IPS-20b (cell line): ENCODE measurements around the gene PHF21B.

Source experiments
- H3K27ac ChIP-seq: one replicate; pipeline ENCODE4 v1.5.1; 2013; ENCODE audit warnings: low read length
- H3K27me3 ChIP-seq: 2 replicates; pipeline ENCODE4 v1.6.1; 2013; ENCODE audit warnings: mild to moderate bottlenecking, low read length, inconsistent platforms; ENCODE audit not compliant: insufficient read depth
- H3K36me3 ChIP-seq: 2 replicates; pipeline ENCODE4 v1.6.1; 2013; ENCODE audit warnings: low read depth, mild to moderate bottlenecking, inconsistent platforms, low read length, moderate library complexity; ENCODE audit not compliant: insufficient read depth
- H3K4me1 ChIP-seq: 2 replicates; pipeline ENCODE4 v1.6.1; 2013; ENCODE audit warnings: mild to moderate bottlenecking, control low read depth, inconsistent platforms, low read length, moderate library complexity; ENCODE audit not compliant: insufficient read depth
- H3K4me3 ChIP-seq: 2 replicates; pipeline ENCODE4 v1.5.1; 2013; ENCODE audit warnings: mild to moderate bottlenecking, low read length, inconsistent platforms
- H3K9ac ChIP-seq: 2 replicates; pipeline ENCODE4 v1.6.1; 2013; ENCODE audit warnings: low read depth, mild to moderate bottlenecking, inconsistent platforms, low read length, moderate library complexity
- H3K9me3 ChIP-seq: 2 replicates; pipeline ENCODE4 v1.6.1; 2013; ENCODE audit warnings: mild to moderate bottlenecking, low read depth, low read length, inconsistent platforms; ENCODE audit not compliant: insufficient read depth

The PHF21B gene

GRCh38 chr22:45013138-45013537 is 3.3 kb upstream of the PHF21B start:
- Histone ChIP-seq H3K9me3 (no peaks in the 10 kb centered on the region), H3K27ac (no peak overlapping the region), H3K36me3 (no peaks in the 10 kb centered on the region), H3K27me3 (peaks cover 11% of the 10 kb centered on the region), H3K4me3 (no peak overlapping the region), H3K4me1 (peaks cover 12% of the 10 kb centered on the region; the same call in 1 of the 2 replicates), H3K9ac (no peak overlapping the region)

DNA sequence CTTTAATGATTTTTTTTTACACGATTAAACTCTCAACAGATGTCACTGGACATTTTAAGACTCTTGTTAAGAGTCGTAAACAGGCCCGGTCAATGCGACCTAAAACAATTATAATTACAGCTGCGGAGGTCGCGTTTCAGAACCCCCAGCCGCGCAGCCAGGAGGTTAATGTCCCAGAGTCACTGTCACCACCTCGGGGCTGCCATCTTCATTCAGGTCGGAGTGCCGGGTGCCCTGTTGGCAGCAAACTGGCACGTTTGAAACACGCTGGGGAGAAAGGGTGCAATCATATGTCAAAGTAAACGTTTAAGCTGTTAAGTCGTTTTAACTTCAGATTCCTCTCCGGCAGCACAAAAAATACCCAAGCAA is 711 bp upstream of the PHF21B start:
- Histone ChIP-seq H3K4me1 (peaks cover 18% of the 10 kb centered on the region; the same call in 1 of the 2 replicates), H3K9ac (peak overlapping the region; percentile 87), H3K36me3 (peaks cover 2% of the 10 kb centered on the region; the same call in 1 of the 2 replicates), H3K27me3 (peaks cover 11% of the 10 kb centered on the region), H3K4me3 (peak overlapping the region; percentile 88), H3K27ac (peak overlapping the region; percentile 16), H3K9me3 (no peaks in the 10 kb centered on the region)

DNA sequence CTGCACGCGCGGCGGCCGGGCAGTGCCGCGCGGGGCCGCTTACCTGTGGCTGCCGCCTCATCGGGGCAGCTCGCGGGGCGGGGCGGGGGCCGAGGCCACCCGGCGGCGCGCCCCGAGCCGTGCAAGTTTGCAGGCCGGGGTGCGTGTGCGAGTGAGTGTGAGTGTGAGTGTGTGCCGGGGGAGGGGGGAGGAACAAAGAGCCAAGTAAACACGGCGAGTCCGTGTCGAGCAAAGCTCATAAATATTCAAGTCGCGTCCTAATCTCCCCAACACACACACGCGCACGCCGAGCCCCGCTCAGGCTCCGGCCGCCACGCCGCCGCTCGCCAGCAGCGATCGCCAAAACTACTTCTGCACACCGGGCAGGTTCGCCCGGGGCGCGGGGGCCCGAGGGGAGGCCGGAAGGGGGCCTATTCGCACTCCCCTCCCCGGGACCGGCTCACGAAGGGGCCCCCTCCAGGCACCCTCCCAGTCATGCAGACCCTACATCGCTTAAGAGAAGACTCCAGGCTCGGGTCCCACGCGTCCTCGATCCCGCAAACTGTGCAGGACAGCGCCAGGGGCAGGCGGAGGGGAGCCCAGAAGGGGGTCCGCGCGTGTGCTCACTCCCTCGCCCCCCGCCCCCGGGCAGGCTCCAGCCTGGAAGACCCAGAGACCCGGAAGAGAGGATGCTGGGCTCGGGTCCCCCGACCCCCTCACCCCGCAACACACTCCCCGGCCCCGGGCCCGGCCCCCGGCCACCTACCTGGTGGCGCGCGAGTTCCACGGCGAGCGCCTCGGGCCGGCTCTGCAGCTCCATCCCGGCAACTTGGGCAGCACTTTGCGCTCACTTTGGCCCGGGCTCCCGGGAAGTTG is 827 bp downstream of the PHF21B start:
- Histone ChIP-seq H3K27me3 (peaks cover 11% of the 10 kb centered on the region), H3K4me3 (peak overlapping the region; percentile 83), H3K9ac (peak overlapping the region; percentile 90; the same call in 1 of the 2 replicates), H3K27ac (peak overlapping the region; percentile 45), H3K9me3 (no peaks in the 10 kb centered on the region), H3K4me1 (peaks cover 15% of the 10 kb centered on the region; the same call in 1 of the 2 replicates), H3K36me3 (peaks cover 17% of the 10 kb centered on the region)

GRCh38 chr22:45008186-45008681 is 1.6 kb downstream of the PHF21B start:
- Histone ChIP-seq H3K4me3 (peak overlapping the region; percentile 83; the same call in 1 of the 2 replicates), H3K9ac (peak overlapping the region; percentile 86), H3K27ac (peak overlapping the region; percentile 74), H3K9me3 (no peaks in the 10 kb centered on the region), H3K4me1 (peaks cover 19% of the 10 kb centered on the region; the same call in 1 of the 2 replicates), H3K36me3 (peaks cover 23% of the 10 kb centered on the region), H3K27me3 (peaks cover 11% of the 10 kb centered on the region)

GRCh38 chr22:45007391-45008185 is 2.2 kb downstream of the PHF21B start:
- H3K4me3 ChIP-seq, result peak overlapping the region; percentile 83; the same call in 1 of the 2 replicates
- no peaks in the 10 kb centered on the region for H3K9me3 ChIP-seq
- H3K9ac ChIP-seq, result peak overlapping the region; percentile 92; the same call in 1 of the 2 replicates
- H3K27ac ChIP-seq, result peak overlapping the region; percentile 74
- H3K4me1 ChIP-seq, result peaks cover 19% of the 10 kb centered on the region; the same call in 1 of the 2 replicates
- H3K27me3 ChIP-seq, result peaks cover 11% of the 10 kb centered on the region
- peaks cover 24% of the 10 kb centered on the region for H3K36me3 ChIP-seq

DNA sequence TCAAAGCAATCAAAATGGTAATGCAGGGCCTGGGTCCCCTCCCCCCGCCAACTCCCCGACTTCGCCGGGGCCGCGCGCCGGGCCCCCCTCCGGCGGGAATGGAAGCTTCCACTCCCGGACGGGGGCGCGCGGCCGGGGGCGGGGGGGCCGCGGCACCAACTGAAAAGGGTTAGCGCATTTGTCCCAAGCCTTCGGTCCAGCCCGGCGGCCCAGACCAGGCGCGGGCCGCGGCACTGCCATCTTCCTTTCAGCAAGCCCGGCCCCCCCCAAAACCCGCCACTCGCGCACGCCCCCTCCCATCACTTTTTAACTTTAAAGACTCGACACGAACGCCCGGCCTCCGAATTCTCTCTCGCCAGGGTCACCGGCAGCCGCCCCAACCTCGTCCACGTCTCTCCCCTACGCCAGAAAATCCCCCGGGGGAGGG is 2.8 kb downstream of the PHF21B start:
- H3K36me3 ChIP-seq, result peaks cover 31% of the 10 kb centered on the region
- H3K27ac ChIP-seq, result peak overlapping the region; percentile 62
- H3K4me3 ChIP-seq, result peak overlapping the region; percentile 83
- peak overlapping the region; percentile 92; the same call in 1 of the 2 replicates for H3K9ac ChIP-seq
- H3K27me3 ChIP-seq, result peaks cover 8% of the 10 kb centered on the region; the same call in 1 of the 2 replicates
- peaks cover 19% of the 10 kb centered on the region; the same call in 1 of the 2 replicates for H3K4me1 ChIP-seq
- H3K9me3 ChIP-seq, result no peaks in the 10 kb centered on the region

DNA sequence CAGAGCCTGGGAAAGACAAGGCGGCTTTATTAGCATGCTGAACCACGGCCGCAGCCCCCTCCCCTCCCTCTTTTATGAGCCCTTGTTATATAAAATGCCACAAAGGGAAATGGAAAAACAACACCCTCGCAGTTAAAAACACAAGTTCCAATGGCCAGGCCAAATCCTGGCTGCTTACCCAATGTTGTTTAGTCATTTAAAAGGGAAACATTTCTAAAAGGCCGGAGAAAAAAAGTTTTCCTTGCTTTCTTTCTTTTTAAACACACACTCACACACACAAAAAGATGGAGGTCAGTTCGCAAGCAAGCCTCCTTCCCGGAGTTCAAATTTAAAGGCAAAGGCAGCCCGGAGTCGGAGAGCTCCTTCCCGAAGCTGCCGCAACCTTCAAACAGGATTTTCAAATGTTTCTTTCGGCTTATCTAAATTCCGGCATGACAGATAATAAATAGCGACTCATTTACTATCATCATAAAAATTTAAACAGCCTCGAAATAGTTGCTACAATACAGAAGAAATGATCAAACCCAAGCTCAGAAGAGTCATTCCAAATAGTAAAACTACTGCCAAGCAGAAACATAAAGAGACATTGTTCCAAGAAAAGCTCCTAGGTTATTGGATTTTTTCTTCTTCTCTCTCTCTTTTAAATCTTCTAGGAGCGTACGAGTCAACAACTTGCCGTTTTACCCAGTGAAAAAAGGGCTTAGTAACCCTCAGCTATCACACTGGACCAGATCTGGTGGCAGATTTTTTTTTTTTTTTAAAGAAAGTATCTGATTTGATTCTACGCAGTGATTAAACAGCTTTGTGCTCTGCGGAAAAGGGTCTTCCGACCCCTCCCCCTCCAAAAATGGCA is 3.5 kb downstream of the PHF21B start:
- H3K9ac ChIP-seq, result peak overlapping the region; percentile 92
- peaks cover 2% of the 10 kb centered on the region; the same call in 1 of the 2 replicates for H3K27me3 ChIP-seq
- peak overlapping the region; percentile 83 for H3K4me3 ChIP-seq
- peak overlapping the region; percentile 62 for H3K27ac ChIP-seq
- peaks cover 37% of the 10 kb centered on the region for H3K36me3 ChIP-seq
- H3K4me1 ChIP-seq, result peaks cover 19% of the 10 kb centered on the region; the same call in 1 of the 2 replicates
- no peaks in the 10 kb centered on the region for H3K9me3 ChIP-seq

GRCh38 chr22:45001653-45002052 is 8.2 kb downstream of the PHF21B start:
- Histone ChIP-seq H3K4me1 (peaks cover 15% of the 10 kb centered on the region; the same call in 1 of the 2 replicates), H3K4me3 (no peak overlapping the region), H3K36me3 (peaks cover 80% of the 10 kb centered on the region), H3K27me3 (no peaks in the 10 kb centered on the region), H3K27ac (no peak overlapping the region), H3K9ac (no peak overlapping the region), H3K9me3 (no peaks in the 10 kb centered on the region)

DNA sequence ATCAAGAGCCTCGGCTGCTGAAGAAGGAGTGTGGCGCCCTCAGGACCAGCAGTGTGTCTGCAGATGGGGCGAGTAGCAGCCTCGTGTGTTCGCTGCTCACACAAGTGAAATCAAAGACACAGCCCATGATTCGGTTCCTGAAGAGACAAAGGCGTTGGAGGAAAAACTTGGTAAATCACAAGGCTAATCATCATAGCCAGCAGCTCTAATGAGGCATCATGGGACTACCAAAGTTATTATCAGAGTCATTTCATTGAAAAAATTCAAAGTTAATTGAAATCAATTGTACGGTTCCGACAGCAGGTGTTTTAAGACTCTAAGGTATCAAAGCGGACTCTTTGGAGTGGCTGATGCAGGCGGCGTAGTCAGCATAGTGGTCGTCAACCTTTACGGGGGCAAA is 9.5 kb downstream of the PHF21B start:
- Histone ChIP-seq H3K4me1 (peaks cover 8% of the 10 kb centered on the region; the same call in 1 of the 2 replicates), H3K4me3 (no peak overlapping the region), H3K27me3 (no peaks in the 10 kb centered on the region), H3K9me3 (no peaks in the 10 kb centered on the region), H3K27ac (no peak overlapping the region), H3K9ac (no peak overlapping the region), H3K36me3 (peaks cover 76% of the 10 kb centered on the region)

DNA sequence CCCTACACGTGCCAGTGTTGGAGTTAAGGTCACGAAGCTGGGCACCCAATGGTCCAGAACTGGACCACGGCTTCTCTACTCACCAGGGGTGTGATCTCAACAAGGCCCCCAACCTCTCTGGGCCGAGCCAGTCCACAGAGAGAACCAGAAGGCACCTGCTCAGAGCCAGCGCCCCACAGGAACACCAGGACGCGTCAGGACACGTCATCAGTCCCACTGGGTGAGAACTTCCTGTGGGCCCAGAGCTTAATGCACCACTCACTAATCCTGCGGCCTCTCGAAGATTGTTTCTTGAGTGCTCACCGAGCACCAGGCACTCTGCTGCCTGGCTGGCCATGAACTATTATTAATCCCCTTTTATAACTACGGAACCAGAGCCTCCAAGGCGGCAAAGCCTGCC is 10.1 kb downstream of the PHF21B start:
- no peaks in the 10 kb centered on the region for H3K27me3 ChIP-seq
- no peak overlapping the region for H3K27ac ChIP-seq
- H3K4me1 ChIP-seq, result peaks cover 4% of the 10 kb centered on the region; the same call in 1 of the 2 replicates
- H3K9me3 ChIP-seq, result no peaks in the 10 kb centered on the region
- H3K4me3 ChIP-seq, result no peak overlapping the region
- peaks cover 74% of the 10 kb centered on the region for H3K36me3 ChIP-seq
- H3K9ac ChIP-seq, result no peak overlapping the region
